HepG2 (cell line): Measurements from ENCODE around the gene ARID5B. TPM values are rescaled to one million over a fixed set of nuclear protein-coding genes. Genes with fewer than 3 reads are reported as not detected.

Experiments
- ATAC-seq: fragments of 200-7000 bp; cut with Tn5 transposase; 3 replicates; pipeline ENCODE4 v1.9.1; 2020; ENCODE audit warnings: mild to moderate bottlenecking, moderate library complexity
- BruUV-seq: library from RNA; stranded (reverse); fragments of 400-500 nt; replicated peaks from 2 replicates; lab custom pipeline; 2021; lab: Mats Ljungman, UMichigan
- CTCF ChIA-PET: fragments of 300-600 bp; formaldehyde crosslinking; extraction: SDS; loops from one replicate; lab custom pipeline; 2021; ENCODE audit warnings: low total read pairs, inconsistent platforms, low intra/inter-chr PET ratio; lab: Yijun Ruan, JAX
- POLR2A ChIA-PET: fragments of 350-600 bp; sonication (Branson Sonifier 250); formaldehyde crosslinking; loops from one replicate; lab custom pipeline; 2020; ENCODE audit warnings: antibody characterized with exemption, inconsistent platforms; lab: Yijun Ruan, JAX
- DNase-seq: peaks from one replicate; pipeline ENCODE4 v3.0.0-alpha.2; 2015; ENCODE audit warnings: low spot score
- FAIRE-seq: peaks from 3 replicates; lab custom pipeline; 2011; peaks lifted over from hg19 to GRCh38; lab: Jason Lieb, UNC
- H2AFZ ChIP-seq: one replicate; pipeline ENCODE4 v1.6.1; 2011; ENCODE audit warnings: low read length, inconsistent platforms
- H3K27ac ChIP-seq: fragments of 300-600 bp; 3 replicates; pipeline ENCODE4 v1.8.0; 2011; ENCODE audit warnings: mixed run types, mild to moderate bottlenecking, mixed read lengths, low read length, inconsistent platforms; ENCODE audit not compliant: insufficient read depth; ENCODE audit errors: extremely low read length
- H3K27me3 ChIP-seq, 2 experiments: fragments of 200-600 bp in 1 of 2; 2 replicates in 1 of 2; 3 replicates in 1 of 2; pipeline versions ENCODE4 v1.6.0 to v1.8.0; 2011; ENCODE audit warnings: low read length in 2 of 2, mild to moderate bottlenecking in 2 of 2, moderate library complexity in 2 of 2, inconsistent platforms in 1 of 2; ENCODE audit not compliant: insufficient read depth in 2 of 2, control insufficient read depth in 1 of 2
- H3K36me3 ChIP-seq, 2 experiments: fragments of 200-600 bp in 1 of 2; replicated peaks in 1 of 2; 2 replicates in 1 of 2; 3 replicates in 1 of 2; pipeline versions ENCODE4 v1.5.1 to v1.8.0; 2011; ENCODE audit warnings: low read length in 2 of 2, inconsistent platforms in 1 of 2; ENCODE audit not compliant: insufficient read depth in 2 of 2, control insufficient read depth in 1 of 2
- H3K4me1 ChIP-seq: 2 replicates; pipeline ENCODE4 v1.5.1; 2012; ENCODE audit warnings: low read length, inconsistent platforms; ENCODE audit not compliant: insufficient read depth
- H3K4me2 ChIP-seq: 2 replicates; pipeline ENCODE4 v1.6.0; 2011; ENCODE audit warnings: low read depth, low read length, inconsistent platforms
- H3K4me3 ChIP-seq, 3 experiments: fragments of 200-600 bp in 1 of 3; sonication (generic), shearing (Covaris generic) in 1 of 3; replicated peaks in 1 of 3; 2 replicates each; pipeline ENCODE4 v1.5.1; 2011 to 2016; ENCODE audit warnings: low read length in 3 of 3, inconsistent platforms in 2 of 3, low read depth in 2 of 3, mild to moderate bottlenecking in 2 of 3, control low read depth in 1 of 3, mixed read lengths in 1 of 3; ENCODE audit not compliant: insufficient read depth in 1 of 3
- H3K79me2 ChIP-seq: one replicate; pipeline ENCODE4 v1.6.1; 2011; ENCODE audit warnings: low read length, inconsistent platforms; ENCODE audit not compliant: insufficient read depth
- H3K9ac ChIP-seq: 2 replicates; pipeline ENCODE4 v1.6.0; 2011; ENCODE audit warnings: mild to moderate bottlenecking, low read depth, low read length, inconsistent platforms; ENCODE audit not compliant: insufficient read depth
- H3K9me3 ChIP-seq: 2 replicates; pipeline ENCODE4 v1.5.1; 2012; ENCODE audit warnings: mild to moderate bottlenecking, low read length
- H4K20me1 ChIP-seq: 2 replicates; pipeline ENCODE4 v1.6.0; 2011; ENCODE audit warnings: inconsistent platforms, mild to moderate bottlenecking, low read length, moderate library complexity; ENCODE audit not compliant: insufficient read depth
- HNRNPK ChIP-seq: fragments of 200-400 bp; formaldehyde crosslinking; IDR thresholded peaks from 2 replicates; pipeline ENCODE4 v1.6.1; 2018; ENCODE audit warnings: low read length, low read depth, moderate library complexity, mild to moderate bottlenecking; ENCODE audit not compliant: poor library complexity, severe bottlenecking
- KDM5A ChIP-seq: fragments of 200-600 bp; sonication (generic); IDR thresholded peaks from 2 replicates; pipeline ENCODE4 v1.7.0; 2018; ENCODE audit warnings: antibody characterized with exemption, mild to moderate bottlenecking, low read length, borderline replicate concordance
- KLF9 ChIP-seq: IDR thresholded peaks from 2 replicates; pipeline ENCODE4 v1.6.1; 2016; ENCODE audit warnings: low read depth
- NAIF1 ChIP-seq: sonication (generic); formaldehyde crosslinking; IDR thresholded peaks from 2 replicates; pipeline ENCODE4 v1.5.0; 2020; ENCODE audit warnings: mild to moderate bottlenecking, missing genetic modification reagents, borderline replicate concordance
- RBFOX2 ChIP-seq: fragments of 200-400 bp; formaldehyde crosslinking; IDR thresholded peaks from 2 replicates; pipeline ENCODE4 v1.6.1; 2017; ENCODE audit warnings: low read depth, mild to moderate bottlenecking, low read length
- SMAD3 ChIP-seq: sonication (generic); formaldehyde crosslinking; IDR thresholded peaks from 2 replicates; pipeline ENCODE4 v1.4.0; 2020; ENCODE audit warnings: missing genetic modification reagents
- TFAP4 ChIP-seq: sonication (generic); IDR thresholded peaks from 2 replicates; pipeline ENCODE4 v1.6.1; 2016; ENCODE audit warnings: low read depth, borderline replicate concordance
- ZFP90 ChIP-seq: sonication (generic); formaldehyde crosslinking; IDR thresholded peaks from 2 replicates; pipeline ENCODE4 v1.8.0; 2022; ENCODE audit warnings: missing genetic modification reagents, mild to moderate bottlenecking, inconsistent platforms, borderline replicate concordance
- ZNF772 ChIP-seq: sonication (generic); formaldehyde crosslinking; IDR thresholded peaks from 2 replicates; pipeline ENCODE4 v1.5.0; 2020; ENCODE audit warnings: mild to moderate bottlenecking, missing genetic modification reagents
- ZNF816 ChIP-seq: sonication (generic); formaldehyde crosslinking; IDR thresholded peaks from 2 replicates; pipeline ENCODE4 v1.8.0; 2022; ENCODE audit warnings: missing genetic modification reagents, mild to moderate bottlenecking, borderline replicate concordance
- ZSCAN20 ChIP-seq: sonication (generic); formaldehyde crosslinking; IDR thresholded peaks from 2 replicates; pipeline ENCODE4 v1.4.0; 2020; ENCODE audit warnings: missing genetic modification reagents, mild to moderate bottlenecking, borderline replicate concordance
- WGBS: methylation state at CpG from one replicate; pipeline ENCODE4 v1.1.6; 2017; ENCODE audit warnings: low lambda C conversion rate; 5-methylcytosine and 5-hydroxymethylcytosine counted together
- in situ Hi-C: cut with HindIII; loops from 2 replicates; pipeline ENCODE4 v1.10.0; 2017; ENCODE audit warnings: low pct_unique_long_range_greater_than_20kb; ENCODE audit not compliant: extremely low pct_ligation_motif_present
- intact Hi-C: fragments of 100-400 bp; cut with micrococcal nuclease; formaldehyde crosslinking; loops from one replicate; pipeline ENCODE4 v1.10.0; 2022; ENCODE audit not compliant: unreplicated experiment
- polyA plus RNA-seq, 8 experiments: library from polyadenylated mRNA; depleted of rRNA in 3 of 8; stranded (reverse) in 7 of 8; unstranded in 1 of 8; fragments of >200 nt; fragmentation: Illumina TruSeq in 4 of 8; extraction: Trizol in 4 of 8; gene quantifications; 2 replicates each; pipeline versions ENCODE4 v1.2.1 to v1.2.3, GENCODE V29; 2011 to 2016; ENCODE audit warnings: low read depth in 4 of 8, missing spikeins in 1 of 8, mixed read lengths in 1 of 8; ENCODE audit not compliant: insufficient read depth in 1 of 8
- total RNA-seq, 5 experiments: library from RNA; depleted of rRNA; stranded (reverse); fragments of >200 nt; fragmentation: Illumina TruSeq; extraction: Trizol; gene quantifications; 2 replicates each; pipeline ENCODE4 v1.2.3, GENCODE V29; 2016; ENCODE audit warnings: low read depth in 1 of 5
- TF ChIP-seq, protein P1 (sequence below): sonication (generic); formaldehyde crosslinking; conservative IDR thresholded peaks from 2 replicates; pipeline ENCODE4 v1.4.0; 2020; ENCODE audit warnings: missing genetic modification reagents
- TF ChIP-seq, protein P2 (sequence below): sonication (generic); formaldehyde crosslinking; IDR thresholded peaks from 2 replicates; pipeline ENCODE4 v1.4.0; 2020; ENCODE audit warnings: missing genetic modification reagents

ARID5B gene
- total and polyA plus RNA-seq, 2 of the 13 experiments (the other 11 are each of a cell fraction or from before 2014, with no cell fraction given), result 6.2 to 21.1 TPM

DNA sequence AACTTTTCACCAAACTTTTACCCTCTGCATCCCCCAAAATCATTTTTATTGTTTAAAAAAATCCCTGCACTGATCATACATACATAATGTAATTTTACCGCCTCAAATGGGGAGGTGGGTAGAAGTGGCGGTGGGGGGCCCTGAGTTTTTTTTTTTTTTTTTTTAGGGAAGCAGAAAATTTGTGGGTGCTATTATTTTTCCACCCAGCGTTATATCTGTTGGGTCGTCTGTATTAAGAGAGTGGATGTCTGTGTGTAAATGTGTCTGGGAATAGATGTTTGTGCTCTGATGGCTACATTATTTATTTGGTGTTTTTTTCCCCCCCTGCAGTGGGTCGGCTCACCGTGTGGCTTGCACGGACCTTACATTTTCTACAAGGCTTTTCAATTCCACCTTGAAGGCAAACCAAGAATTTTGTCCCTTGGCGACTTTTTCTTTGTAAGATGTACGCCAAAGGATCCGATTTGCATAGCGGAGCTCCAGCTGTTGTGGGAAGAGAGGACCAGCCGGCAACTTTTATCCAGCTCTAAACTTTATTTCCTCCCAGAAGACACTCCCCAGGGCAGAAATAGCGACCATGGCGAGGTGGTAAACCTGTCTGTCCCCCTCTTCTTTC lies 438 bp downstream of the ARID5B start:
- TSS peak; percentile 59 for BruUV-seq
- peaks cover 62% of the 10 kb centered on the region for H3K4me1 ChIP-seq
- WGBS, result under 1% methylated on average over 14 of the region's 14 CpGs

More for the DNA sequence above, 438 bp downstream of the ARID5B start:
- peak overlapping the region; percentile 94 for H3K27ac ChIP-seq
- DNase-seq, result no peak
- H3K27me3 ChIP-seq, result no peaks in the 10 kb centered on the region; a peak in 1 of 5 replicates
- TF ChIP-seq ZFP90 (CRISPR knock-in tag), result 0 out of 2 replicates have a peak, but pooled peaks have one; percentile 28
- TF ChIP-seq, protein P1, sequence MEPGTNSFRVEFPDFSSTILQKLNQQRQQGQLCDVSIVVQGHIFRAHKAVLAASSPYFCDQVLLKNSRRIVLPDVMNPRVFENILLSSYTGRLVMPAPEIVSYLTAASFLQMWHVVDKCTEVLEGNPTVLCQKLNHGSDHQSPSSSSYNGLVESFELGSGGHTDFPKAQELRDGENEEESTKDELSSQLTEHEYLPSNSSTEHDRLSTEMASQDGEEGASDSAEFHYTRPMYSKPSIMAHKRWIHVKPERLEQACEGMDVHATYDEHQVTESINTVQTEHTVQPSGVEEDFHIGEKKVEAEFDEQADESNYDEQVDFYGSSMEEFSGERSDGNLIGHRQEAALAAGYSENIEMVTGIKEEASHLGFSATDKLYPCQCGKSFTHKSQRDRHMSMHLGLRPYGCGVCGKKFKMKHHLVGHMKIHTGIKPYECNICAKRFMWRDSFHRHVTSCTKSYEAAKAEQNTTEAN, result 0 out of 2 replicates have a peak, but pooled peaks have one; percentile 27
- 0 out of 2 replicates have a peak, but pooled peaks have one; percentile 4 for TF ChIP-seq KDM5A
- no peak for TF ChIP-seq SMAD3 (CRISPR knock-in tag)
- TF ChIP-seq, protein P2, sequence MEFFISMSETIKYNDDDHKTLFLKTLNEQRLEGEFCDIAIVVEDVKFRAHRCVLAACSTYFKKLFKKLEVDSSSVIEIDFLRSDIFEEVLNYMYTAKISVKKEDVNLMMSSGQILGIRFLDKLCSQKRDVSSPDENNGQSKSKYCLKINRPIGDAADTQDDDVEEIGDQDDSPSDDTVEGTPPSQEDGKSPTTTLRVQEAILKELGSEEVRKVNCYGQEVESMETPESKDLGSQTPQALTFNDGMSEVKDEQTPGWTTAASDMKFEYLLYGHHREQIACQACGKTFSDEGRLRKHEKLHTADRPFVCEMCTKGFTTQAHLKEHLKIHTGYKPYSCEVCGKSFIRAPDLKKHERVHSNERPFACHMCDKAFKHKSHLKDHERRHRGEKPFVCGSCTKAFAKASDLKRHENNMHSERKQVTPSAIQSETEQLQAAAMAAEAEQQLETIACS (CRISPR knock-in tag), result no peak
- TF ChIP-seq NAIF1 (CRISPR knock-in tag), result 0 out of 2 replicates have a peak, but pooled peaks have one; percentile 49
- no peak for TF ChIP-seq KLF9
- TF ChIP-seq ZSCAN20 (CRISPR knock-in tag), result 0 out of 2 replicates have a peak, but pooled peaks have one; percentile 44
- no peak for TF ChIP-seq ZNF772 (CRISPR knock-in tag)
- 0 out of 2 replicates have a peak, but pooled peaks have one; percentile 24 for TF ChIP-seq RBFOX2
- TF ChIP-seq TFAP4, result peak; percentile 59; the same call in 1 of the 2 replicates
- TF ChIP-seq ZNF816, result 0 out of 2 replicates have a peak, but pooled peaks have one; percentile 31
- TF ChIP-seq HNRNPK, result peak; percentile 44
- ATAC-seq, result peak; percentile 8; the same call in 2 of the 3 replicates
- H2AFZ ChIP-seq, result no peak overlapping the region
- peaks cover 1% of the 10 kb centered on the region; the same call in 1 of the 2 replicates for H4K20me1 ChIP-seq
- H3K9ac ChIP-seq, result peak overlapping the region; percentile 96
- ChIA-PET POLR2A (interaction anchor here (0.8 to 2.1 kb wide), 9 partner anchors 35 to 367 kb away, joined by 3 to 12 read pairs (median 5); partner anchors contain the start of gene RTKN2), CTCF (no interaction called here)
- H3K9me3 ChIP-seq, result no peaks in the 10 kb centered on the region
- in situ Hi-C loops (loop anchor here (5.0 to 10.0 kb wide), 3 partner anchors 145 to 353 kb away; no protein-coding TSS in a partner anchor), intact Hi-C loops (loop anchor here (1.0 to 5.0 kb wide), 4 partner anchors 65 to 365 kb away; partner anchors contain the start of gene RTKN2)
- peaks cover 52% of the 10 kb centered on the region for H3K79me2 ChIP-seq
- no peak for FAIRE-seq
- no peaks in the 10 kb centered on the region for H3K36me3 ChIP-seq
- H3K4me2 ChIP-seq, result peak overlapping the region; percentile 78
- H3K4me3 ChIP-seq, result peak overlapping the region; percentile 93 to 96 (median 94)
